Posterior vena cava (tissue), 2 donors: Measurements from ENCODE around the gene LNPK. TPM values are rescaled to one million over a fixed set of nuclear protein-coding genes. Genes with fewer than 3 reads are reported as not detected.
"Not testable (repeated sequence)": the region's sequence is repeated elsewhere in the genome, so short reads cannot be mapped to it uniquely, and the experiment has no call there.

Experiments
- DNase-seq: peaks from one replicate; pipeline ENCODE4 v3.0.0-alpha.2; 2020; ENCODE audit warnings: low spot score
- intact Hi-C, 2 donors: fragments of 100-400 bp; cut with DNase I; formaldehyde crosslinking; loops; one replicate each; pipeline versions ENCODE4 v1.14.1 to v1.14.2; 2022 to 2023
- total RNA-seq, 2 donors: library from RNA; stranded (reverse); fragmentation: NEBNext Ultra II Directional; extraction: Animal tissue kit (Norgen Biotek cat#: 25700); gene quantifications; one replicate each; pipeline ENCODE4 v1.2.1, GENCODE V29; 2021
- donor health status: DM: yes; HTN: yes; CAD: no.
- donor health status: DM: yes; HTN: yes; CAD: no.

LNPK gene
- total RNA-seq, 2 donors from 2014 or later: 30.5 to 37.2 TPM

DNA sequence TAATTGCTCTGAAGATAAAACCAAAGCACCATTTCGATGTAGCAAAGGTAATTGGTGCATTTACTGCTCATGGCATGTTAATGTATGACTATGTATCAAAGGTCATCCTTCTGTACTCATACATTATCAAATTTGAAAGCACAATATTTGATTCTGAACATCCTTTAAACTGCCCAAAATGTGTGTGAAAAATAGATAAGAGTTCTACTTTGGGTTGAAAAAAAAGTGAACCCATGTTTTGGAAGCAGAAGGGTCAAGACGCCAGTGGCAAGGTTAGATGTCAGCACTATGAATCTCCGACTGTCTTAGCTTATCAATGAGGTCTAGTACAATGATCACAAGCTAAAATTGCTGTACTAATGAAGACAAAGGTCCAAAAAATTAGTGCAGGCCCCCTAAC is 83.1 kb downstream of the LNPK start:
- intact Hi-C loops: no loop called here
- no peak for DNase-seq

- intact Hi-C loops: no loop called here
- DNase-seq: no peak
These were observed 87.2 kb downstream of the LNPK start for GRCh38 chr2:175914846-175915245.

DNA sequence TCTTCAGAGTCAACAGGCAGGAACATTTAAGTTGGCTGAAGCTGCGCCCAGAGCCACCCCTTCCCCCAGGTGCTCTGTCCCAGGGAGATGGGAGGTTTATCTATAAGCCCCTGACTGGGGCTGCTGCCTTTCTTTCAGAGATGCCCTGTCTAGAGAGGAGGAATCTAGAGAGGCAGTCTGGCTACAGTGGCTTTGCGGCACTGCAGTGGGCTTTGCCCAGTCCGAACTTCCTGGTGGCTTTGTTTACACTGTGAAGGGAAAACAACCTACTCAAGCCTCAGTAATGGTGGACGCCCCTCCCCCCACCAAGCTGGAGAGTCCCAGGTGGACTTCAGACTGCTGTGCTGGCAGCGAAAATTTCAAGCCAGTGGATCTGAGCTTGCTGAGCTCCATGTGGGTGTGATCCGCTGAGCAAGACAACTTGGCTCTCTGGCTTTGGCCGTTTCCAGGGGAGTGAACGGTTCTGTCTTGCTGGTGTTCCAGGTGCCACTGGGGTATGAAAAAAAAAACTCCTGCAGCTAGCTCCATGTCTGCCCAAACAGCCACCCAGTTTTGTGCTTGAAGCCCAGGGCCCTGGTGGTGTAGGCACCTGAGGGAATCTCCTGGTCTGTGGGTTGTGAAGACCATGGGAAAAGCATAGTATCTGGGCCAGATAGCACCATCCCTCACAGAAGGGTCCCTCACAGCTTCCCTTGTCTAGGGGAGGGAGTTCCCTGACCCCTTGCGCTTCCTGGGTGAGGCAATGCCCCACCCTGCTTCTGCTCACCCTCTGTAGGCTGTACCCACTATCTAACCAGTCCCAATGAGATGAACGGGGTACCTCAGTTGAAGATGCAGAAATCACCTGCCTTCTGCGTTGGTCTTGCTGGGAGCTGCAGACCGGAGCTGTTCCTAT is 88.0 kb downstream of the LNPK start:
- intact Hi-C loops: not testable (repeated sequence)

GRCh38 chr2:175913267-175913666 is 88.8 kb downstream of the LNPK start:
- intact Hi-C loops, DNase-seq: not testable (repeated sequence)

More for the DNA sequence above, 88.0 kb downstream of the LNPK start:
- not testable (repeated sequence) for DNase-seq

- intact Hi-C loops: no loop called here
- no peak for DNase-seq
These were observed 98.0 kb downstream of the LNPK start for GRCh38 chr2:175904035-175904434.

DNA sequence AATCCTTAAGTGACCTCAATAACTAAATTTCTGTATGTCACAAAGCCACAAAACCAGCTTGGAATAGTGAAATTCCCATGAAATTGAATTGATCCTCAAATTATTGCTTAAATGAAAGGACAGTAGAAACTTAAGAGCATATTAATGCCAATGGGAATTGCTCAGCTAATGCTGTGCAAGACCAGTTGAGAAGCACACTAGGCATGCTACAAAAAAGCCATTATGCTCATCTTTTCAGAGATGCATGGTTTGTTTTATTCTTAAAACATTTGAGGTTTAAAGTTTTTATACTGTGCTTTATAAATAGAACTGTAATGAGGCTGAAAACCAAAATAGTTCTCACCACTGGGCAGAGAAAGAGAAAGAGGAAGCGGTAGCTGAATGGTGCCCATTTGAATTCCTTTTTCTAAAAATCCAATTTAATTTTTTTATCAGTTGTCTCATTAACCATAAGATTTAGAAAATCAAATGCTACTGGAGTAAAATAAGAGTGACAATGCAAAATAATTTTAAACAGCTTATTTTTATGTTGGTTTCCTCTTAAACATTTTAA is 98.6 kb downstream of the LNPK start:
- intact Hi-C loops: no loop called here
- DNase-seq: no peak

DNA sequence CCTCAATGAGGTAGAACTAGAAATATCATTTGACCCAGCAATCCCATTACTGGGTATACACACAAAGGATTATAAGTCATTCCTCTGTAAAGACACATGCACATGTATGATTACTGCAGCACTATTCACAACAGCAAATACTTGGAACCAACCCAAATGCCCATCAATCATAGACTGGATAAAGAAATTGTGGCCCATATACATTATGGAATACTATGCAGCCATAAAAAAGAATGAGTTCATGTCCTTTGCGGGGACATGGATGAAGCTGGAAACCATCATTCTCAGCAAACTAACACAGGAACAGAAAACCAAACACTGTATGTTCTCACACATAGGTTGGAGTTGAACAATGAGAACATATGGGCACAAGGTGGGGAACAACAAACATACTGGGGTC is 106.1 kb downstream of the LNPK start:
- DNase-seq, intact Hi-C loops: not testable (repeated sequence)

GRCh38 chr2:175892046-175892445 is 110.0 kb downstream of the LNPK start:
- intact Hi-C loops: no loop called here
- DNase-seq: no peak

DNA sequence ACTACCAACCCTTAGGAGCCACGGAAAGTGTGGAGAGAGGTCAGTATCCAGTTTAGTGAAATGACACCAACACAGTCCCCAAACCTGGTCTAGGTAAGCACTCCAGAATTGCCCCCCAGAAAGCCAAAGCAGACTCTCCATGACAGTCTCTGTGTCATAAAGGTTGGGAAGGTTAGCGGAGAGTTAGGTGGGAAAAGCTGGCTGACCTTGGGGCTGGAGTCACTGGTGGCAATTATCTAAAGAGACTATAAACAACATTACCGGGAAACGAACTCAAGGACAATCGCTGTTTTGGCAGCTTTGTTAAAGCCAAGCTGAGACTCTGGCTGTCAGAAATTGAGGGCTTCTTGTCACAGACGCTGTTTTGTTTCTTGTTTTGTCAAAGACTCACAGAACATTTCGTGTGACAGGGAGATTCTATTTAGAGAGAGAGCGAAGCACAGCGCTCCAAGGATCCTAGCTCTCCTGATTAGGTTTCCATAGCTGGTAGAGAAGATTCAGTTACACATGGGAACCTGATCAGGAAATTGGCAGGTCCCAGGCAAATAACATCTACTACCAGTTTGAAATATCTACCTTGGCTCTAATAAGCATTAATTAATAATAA is 111.3 kb downstream of the LNPK start:
- DNase-seq: no peak

GRCh38 chr2:175889701-175890302 is 112.3 kb downstream of the LNPK start:
- DNase-seq: no peak
- intact Hi-C loops: no loop called here

More for the DNA sequence above, 111.3 kb downstream of the LNPK start:
- intact Hi-C loops: no loop called here

- intact Hi-C loops: no loop called here
These were observed 114.3 kb downstream of the LNPK start for GRCh38 chr2:175887776-175888175.

GRCh38 chr2:175884697-175885393 is 117.2 kb downstream of the LNPK start:
- no peak for DNase-seq
- intact Hi-C loops: no loop called here

More at GRCh38 chr2:175887776-175888175, 114.3 kb downstream of the LNPK start:
- no peak for DNase-seq

- DNase-seq: no peak
- intact Hi-C loops: no loop called here
These were observed 118.4 kb downstream of the LNPK start for GRCh38 chr2:175883586-175884194.

DNA sequence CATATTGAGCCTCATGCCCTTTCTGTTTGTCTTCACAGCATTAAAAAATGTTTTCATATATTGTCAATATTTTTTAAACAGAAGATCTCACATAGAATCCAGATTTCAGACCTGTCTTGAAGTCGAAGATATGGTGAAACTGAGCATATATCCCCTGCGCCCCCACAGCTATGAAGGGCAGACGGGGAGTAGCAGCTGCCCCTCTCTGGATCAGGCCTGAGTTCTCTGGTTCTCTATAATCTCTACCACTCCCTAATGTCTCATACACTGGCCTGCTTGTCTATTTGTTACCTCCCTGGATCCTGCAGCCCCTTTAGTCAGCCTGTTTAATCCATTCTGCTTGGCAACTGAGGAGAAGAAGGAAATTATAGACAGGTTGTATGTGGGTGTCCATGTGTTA is 122.4 kb downstream of the LNPK start:
- no peak for DNase-seq
- intact Hi-C loops: no loop called here

DNA sequence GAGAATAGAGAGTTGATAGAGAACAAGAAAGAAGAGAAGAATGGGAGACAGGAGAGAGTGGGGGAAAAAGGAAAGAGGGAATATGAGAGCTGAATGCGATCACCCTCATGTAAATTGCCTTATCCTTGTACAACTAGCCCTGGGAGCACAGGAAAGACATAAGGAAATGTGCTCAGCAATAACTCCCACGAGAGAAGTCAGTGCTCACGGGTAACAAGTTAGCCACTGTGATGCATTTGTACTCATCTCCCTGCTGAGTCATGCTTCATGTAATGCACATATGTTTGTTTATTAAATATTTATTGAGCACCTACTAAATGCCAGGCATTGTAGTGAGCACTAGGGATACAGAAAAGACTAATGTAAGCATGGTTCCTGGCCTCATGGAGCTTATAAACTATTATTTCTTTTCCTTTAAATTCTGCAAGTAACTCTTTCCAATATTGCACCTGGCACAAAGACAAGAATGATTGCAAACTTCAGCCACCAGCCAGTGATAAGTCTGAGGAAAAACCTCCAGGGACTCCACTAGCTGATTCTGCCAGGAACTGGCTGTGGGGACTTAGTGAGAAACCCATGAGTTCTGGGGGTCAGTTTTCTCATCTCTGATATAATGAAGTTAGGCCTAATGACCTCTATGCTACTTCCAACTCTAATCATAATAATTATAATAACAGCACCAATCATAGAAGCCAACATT is 124.1 kb downstream of the LNPK start:
- intact Hi-C loops: no loop called here
- no peak for DNase-seq

GRCh38 chr2:175874291-175874690 is 127.8 kb downstream of the LNPK start:
- no peak for DNase-seq
- intact Hi-C loops: no loop called here
